Lower lobe of right lung (tissue), 2 donors: ENCODE measurements around the gene ALPI. TPM values are rescaled to one million over a fixed set of nuclear protein-coding genes. Genes with fewer than 3 reads are reported as not detected.

Source experiments
- ATAC-seq, 2 donors: fragments of 200-7000 bp; cut with Tn5 transposase; one replicate each; pipeline ENCODE4 v1.9.1; 2020 to 2022; ENCODE audit warnings: mild to moderate bottlenecking in 2 of 2, moderate library complexity in 2 of 2
- DNase-seq: peaks from one replicate; pipeline ENCODE4 v3.0.0-alpha.2; 2020
- H3K27ac ChIP-seq: fragments of 200-600 bp; one replicate; pipeline ENCODE4 v1.8.0; 2022
- H3K27me3 ChIP-seq: fragments of 200-600 bp; one replicate; pipeline ENCODE4 v1.8.0; 2022; ENCODE audit warnings: low read depth
- H3K36me3 ChIP-seq: fragments of 200-600 bp; one replicate; pipeline ENCODE4 v1.8.0; 2022; ENCODE audit warnings: mild to moderate bottlenecking
- H3K4me1 ChIP-seq: fragments of 200-600 bp; one replicate; pipeline ENCODE4 v1.8.0; 2022
- H3K4me3 ChIP-seq: fragments of 200-600 bp; one replicate; pipeline ENCODE4 v1.8.0; 2022; ENCODE audit warnings: mild to moderate bottlenecking
- H3K9me3 ChIP-seq: fragments of 200-600 bp; one replicate; pipeline ENCODE4 v1.8.0; 2022
- intact Hi-C: fragments of 100-400 bp; cut with DNase I; formaldehyde crosslinking; loops from one replicate; pipeline ENCODE4 v1.11.0; 2022
- total RNA-seq: library from RNA; stranded (reverse); fragmentation: NEBNext Ultra II Directional; extraction: Animal tissue kit (Norgen Biotek cat#: 25700); gene quantifications from one replicate; pipeline ENCODE4 v1.2.1, GENCODE V29; 2021
- TF ChIP-seq, protein P1 (sequence below): fragments of 200-600 bp; IDR thresholded peaks from one replicate; pipeline ENCODE4 v1.8.0; 2022; ENCODE audit warnings: antibody characterized with exemption, mild to moderate bottlenecking
- donor health status: DM: no; HTN: yes; CAD: no; lungs with severe emphysema.

The ALPI gene
- total RNA-seq, 1 donor from 2014 or later = not detected

GRCh38 chr2:232478571-232479340 is 22.8 kb downstream of the ALPI start:
- peak; percentile 41 for DNase-seq
- TF ChIP-seq, protein P1, sequence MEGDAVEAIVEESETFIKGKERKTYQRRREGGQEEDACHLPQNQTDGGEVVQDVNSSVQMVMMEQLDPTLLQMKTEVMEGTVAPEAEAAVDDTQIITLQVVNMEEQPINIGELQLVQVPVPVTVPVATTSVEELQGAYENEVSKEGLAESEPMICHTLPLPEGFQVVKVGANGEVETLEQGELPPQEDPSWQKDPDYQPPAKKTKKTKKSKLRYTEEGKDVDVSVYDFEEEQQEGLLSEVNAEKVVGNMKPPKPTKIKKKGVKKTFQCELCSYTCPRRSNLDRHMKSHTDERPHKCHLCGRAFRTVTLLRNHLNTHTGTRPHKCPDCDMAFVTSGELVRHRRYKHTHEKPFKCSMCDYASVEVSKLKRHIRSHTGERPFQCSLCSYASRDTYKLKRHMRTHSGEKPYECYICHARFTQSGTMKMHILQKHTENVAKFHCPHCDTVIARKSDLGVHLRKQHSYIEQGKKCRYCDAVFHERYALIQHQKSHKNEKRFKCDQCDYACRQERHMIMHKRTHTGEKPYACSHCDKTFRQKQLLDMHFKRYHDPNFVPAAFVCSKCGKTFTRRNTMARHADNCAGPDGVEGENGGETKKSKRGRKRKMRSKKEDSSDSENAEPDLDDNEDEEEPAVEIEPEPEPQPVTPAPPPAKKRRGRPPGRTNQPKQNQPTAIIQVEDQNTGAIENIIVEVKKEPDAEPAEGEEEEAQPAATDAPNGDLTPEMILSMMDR = no peak
- ATAC-seq = peak in 1 of 2 donors; percentile 12
- Histone ChIP-seq H3K36me3 (no peaks in the 10 kb centered on the region), H3K27ac (no peak overlapping the region), H3K27me3 (peaks cover 26% of the 10 kb centered on the region), H3K9me3 (no peaks in the 10 kb centered on the region), H3K4me3 (no peak overlapping the region), H3K4me1 (no peaks in the 10 kb centered on the region)
- intact Hi-C loops = no loop called here

GRCh38 chr2:232479341-232480200 is 23.6 kb downstream of the ALPI start:
- Histone ChIP-seq H3K27ac (no peak overlapping the region), H3K4me3 (no peak overlapping the region), H3K4me1 (no peaks in the 10 kb centered on the region), H3K36me3 (no peaks in the 10 kb centered on the region), H3K27me3 (peaks cover 28% of the 10 kb centered on the region), H3K9me3 (no peaks in the 10 kb centered on the region)
- TF ChIP-seq, protein P1 = no peak
- DNase-seq = peak; percentile 32
- intact Hi-C loops = no loop called here
- no peak for ATAC-seq

DNA sequence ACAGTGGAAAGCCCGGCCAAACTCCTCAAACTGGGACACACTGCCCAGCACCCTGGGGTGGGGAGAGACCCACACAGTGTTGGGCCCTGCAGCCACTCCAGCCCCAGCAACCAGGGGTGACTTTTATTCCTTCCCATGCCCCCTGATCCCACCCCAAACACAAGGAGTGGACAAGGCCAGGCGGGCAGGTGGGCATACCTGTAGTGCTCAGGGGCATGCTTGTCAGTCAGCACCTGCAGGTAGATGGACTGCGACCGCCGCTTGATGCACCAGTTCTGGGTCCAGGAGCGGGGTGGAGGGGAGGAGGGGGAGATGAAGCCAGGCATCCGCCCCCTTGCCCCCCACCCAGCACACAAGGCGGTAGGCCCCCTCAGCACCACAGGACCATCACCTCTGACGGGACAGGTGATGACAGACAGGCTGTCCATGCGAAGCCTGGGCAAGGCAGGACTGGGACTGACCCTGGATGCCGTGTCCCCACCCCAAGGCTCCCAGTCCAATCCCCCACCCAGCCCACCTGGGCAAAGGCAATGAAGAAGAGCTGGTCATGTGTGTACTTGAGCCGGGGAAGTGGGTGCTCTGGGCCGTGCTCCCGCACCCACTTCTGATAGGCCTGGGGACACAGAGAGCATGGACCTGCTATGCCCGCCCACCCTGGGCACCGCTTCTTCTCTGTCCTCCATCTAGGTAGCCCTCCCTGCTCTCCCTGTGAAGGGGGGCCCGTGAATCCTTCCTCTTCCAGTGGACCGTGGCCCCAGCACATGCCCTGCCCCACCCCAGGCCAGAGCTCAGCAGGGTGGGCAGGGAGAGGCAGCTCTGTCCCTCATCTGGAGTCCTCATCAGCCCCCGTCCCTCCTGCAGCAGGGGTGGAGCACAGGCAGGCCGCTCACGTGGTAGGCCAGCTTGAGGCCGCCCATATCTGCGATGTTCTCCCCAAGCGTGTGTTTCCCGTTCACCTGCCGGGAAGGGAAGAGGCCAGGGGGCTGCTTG is 24.5 kb downstream of the ALPI start:
- no peak overlapping the region for H3K4me3 ChIP-seq
- DNase-seq (peak; percentile 42), ATAC-seq (no peak)
- H3K9me3 ChIP-seq = no peaks in the 10 kb centered on the region
- no peaks in the 10 kb centered on the region for H3K36me3 ChIP-seq
- H3K4me1 ChIP-seq = no peaks in the 10 kb centered on the region
- H3K27ac ChIP-seq = no peak overlapping the region
- TF ChIP-seq, protein P1 = no peak
- intact Hi-C loops = no loop called here
- H3K27me3 ChIP-seq = peaks cover 36% of the 10 kb centered on the region

DNA sequence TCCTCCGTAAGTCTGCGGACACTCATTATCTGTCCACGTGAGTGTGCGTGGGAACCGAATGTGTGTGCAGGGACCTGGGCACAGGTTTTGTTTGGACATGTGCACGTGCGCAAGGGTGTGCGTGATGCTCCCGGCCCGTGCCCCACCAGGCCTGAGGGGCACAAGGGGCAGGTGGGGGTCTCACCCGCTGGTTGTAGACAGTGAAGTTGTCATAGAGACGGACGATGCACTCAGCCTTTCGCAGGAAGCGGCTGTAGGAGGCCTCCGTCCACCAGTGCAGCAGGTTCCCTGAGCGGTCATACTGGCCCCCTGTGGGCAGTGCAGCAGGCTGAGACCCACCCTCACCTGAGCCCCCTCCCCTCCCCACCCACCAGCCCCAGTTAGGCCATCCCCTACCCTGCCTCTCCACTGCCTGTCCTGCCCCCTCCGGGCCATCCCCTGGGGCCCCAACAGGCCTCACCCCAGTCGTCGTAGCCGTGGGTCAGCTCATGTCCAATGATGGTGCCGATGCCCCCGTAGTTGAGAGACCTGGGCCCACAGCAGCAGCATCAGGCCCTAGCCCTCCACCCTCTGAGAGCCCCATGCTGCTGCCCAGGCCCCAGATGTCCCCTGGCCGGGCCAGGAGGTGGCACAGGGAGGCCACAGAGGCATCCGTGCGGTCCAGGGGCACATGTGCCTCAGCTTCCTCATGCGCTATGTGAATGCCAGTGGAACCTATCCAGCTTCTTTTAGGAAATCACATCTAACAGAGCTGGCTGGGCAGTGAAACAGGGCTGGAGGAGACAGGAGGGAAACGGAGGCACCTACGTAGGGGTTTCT is 25.6 kb downstream of the ALPI start:
- DNase-seq = peak; percentile 29
- TF ChIP-seq, protein P1 = no peak

More for the DNA sequence above, 25.6 kb downstream of the ALPI start:
- Histone ChIP-seq H3K9me3 (no peaks in the 10 kb centered on the region), H3K4me3 (no peak overlapping the region), H3K36me3 (no peaks in the 10 kb centered on the region), H3K27ac (no peak overlapping the region), H3K27me3 (peaks cover 46% of the 10 kb centered on the region), H3K4me1 (peaks cover under 1% of the 10 kb centered on the region)
- intact Hi-C loops = no loop called here
- ATAC-seq = no peak
